ENCODE data around the gene MS4A8. TPM values are rescaled to one million over a fixed set of nuclear protein-coding genes. Genes with fewer than 3 reads are reported as not detected.

MS4A8 gene
- total RNA-seq, 1 donor, result not detected

- no peak overlapping the region for H3K4me3 ChIP-seq (ENCODE audit: low read depth, low read length)
- no peak for TF ChIP-seq CTCF (IDR thresholded peaks at IDR 0.05; ENCODE audit: insufficient read depth, low read depth, low read length)
- DNase-seq (ENCODE audit: low read depth), result no peak
Measured at GRCh38 chr11:60743058-60743457, 43.6 kb downstream of the MS4A8 start.

GRCh38 chr11:60744114-60744513, 44.7 kb downstream of the MS4A8 start:
- DNase-seq (ENCODE audit: low read depth), result no peak
- no peak overlapping the region for H3K4me3 ChIP-seq (ENCODE audit: low read depth, low read length)
- TF ChIP-seq CTCF (IDR thresholded peaks at IDR 0.05; ENCODE audit: insufficient read depth, low read depth, low read length), result no peak

GRCh38 chr11:60747359-60747873, 48.0 kb downstream of the MS4A8 start:
- no peak overlapping the region for H3K4me3 ChIP-seq (ENCODE audit: low read depth, low read length)
- no peak for TF ChIP-seq CTCF (IDR thresholded peaks at IDR 0.05; ENCODE audit: insufficient read depth, low read depth, low read length)
- no peak for DNase-seq (ENCODE audit: low read depth)

GRCh38 chr11:60748225-60748624, 48.8 kb downstream of the MS4A8 start:
- no peak for TF ChIP-seq CTCF (IDR thresholded peaks at IDR 0.05; ENCODE audit: insufficient read depth, low read depth, low read length)
- no peak for DNase-seq (ENCODE audit: low read depth)
- H3K4me3 ChIP-seq (ENCODE audit: low read depth, low read length), result no peak overlapping the region

GRCh38 chr11:60748821-60749220, 49.4 kb downstream of the MS4A8 start:
- no peak for DNase-seq (ENCODE audit: low read depth)
- TF ChIP-seq CTCF (IDR thresholded peaks at IDR 0.05; ENCODE audit: insufficient read depth, low read depth, low read length), result no peak
- H3K4me3 ChIP-seq (ENCODE audit: low read depth, low read length), result no peak overlapping the region

GRCh38 chr11:60750911-60751310, 51.5 kb downstream of the MS4A8 start:
- TF ChIP-seq CTCF (IDR thresholded peaks at IDR 0.05; ENCODE audit: insufficient read depth, low read depth, low read length), result no peak
- H3K4me3 ChIP-seq (ENCODE audit: low read depth, low read length), result no peak overlapping the region

GRCh38 chr11:60753309-60753708, 53.9 kb downstream of the MS4A8 start:
- no peak for DNase-seq (ENCODE audit: low read depth)
- no peak overlapping the region for H3K4me3 ChIP-seq (ENCODE audit: low read depth, low read length)
- no peak for TF ChIP-seq CTCF (IDR thresholded peaks at IDR 0.05; ENCODE audit: insufficient read depth, low read depth, low read length)

More at GRCh38 chr11:60750911-60751310, 51.5 kb downstream of the MS4A8 start:
- no peak for DNase-seq (ENCODE audit: low read depth)
